IPS-15b (cell line): ENCODE data around the gene CGB8.
A peak's percentile ranks its signal among the peaks of the same experiment; 100 is the strongest.
"Not testable (repeated sequence)": the region's sequence is repeated elsewhere in the genome, so short reads cannot be mapped to it uniquely, and the experiment has no call there.

Experiments used
- H3K27me3 ChIP-seq: one replicate; pipeline ENCODE4 v1.6.1; 2013; ENCODE audit warnings: low read length; ENCODE audit not compliant: control insufficient read depth, insufficient read depth
- H3K36me3 ChIP-seq: one replicate; pipeline ENCODE4 v1.6.1; 2013; ENCODE audit warnings: low read length; ENCODE audit not compliant: control insufficient read depth, insufficient read depth
- H3K4me1 ChIP-seq: one replicate; pipeline ENCODE4 v1.6.1; 2013; ENCODE audit warnings: mild to moderate bottlenecking, low read length; ENCODE audit not compliant: control insufficient read depth, insufficient read depth
- H3K4me3 ChIP-seq: one replicate; pipeline ENCODE4 v1.5.1; 2013; ENCODE audit warnings: low read depth, low read length
- H3K9ac ChIP-seq: one replicate; pipeline ENCODE4 v1.6.1; 2013; ENCODE audit warnings: low read depth, mild to moderate bottlenecking, low read length
- H3K9me3 ChIP-seq: one replicate; pipeline ENCODE4 v1.6.1; 2013; ENCODE audit warnings: mild to moderate bottlenecking, low read length; ENCODE audit not compliant: control insufficient read depth, insufficient read depth

Gene CGB8

DNA sequence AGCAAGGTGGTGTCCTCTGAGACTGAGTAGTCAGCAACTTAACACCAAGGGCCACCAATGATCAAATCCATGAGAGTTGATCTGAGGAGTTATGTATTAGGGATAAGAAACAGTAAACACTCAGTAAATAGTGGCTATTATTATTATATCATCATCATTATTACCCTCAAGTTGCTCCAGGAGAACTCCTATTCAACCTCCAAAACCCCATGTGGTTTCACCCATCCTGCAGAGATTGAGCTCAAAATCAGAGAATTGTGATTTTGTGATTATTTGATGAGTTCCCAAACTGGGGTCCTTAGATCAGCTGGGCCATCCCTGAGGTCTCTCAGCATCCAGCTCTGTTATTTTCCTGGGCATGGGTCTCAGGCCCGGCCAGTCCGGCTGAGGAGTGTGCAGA lies 12.1 kb upstream of the CGB8 start:
- Histone ChIP-seq H3K4me3 (no peak overlapping the region), H3K36me3 (no peaks in the 10 kb centered on the region), H3K9ac (no peak overlapping the region), H3K9me3 (no peaks in the 10 kb centered on the region), H3K27me3 (peaks cover 44% of the 10 kb centered on the region), H3K4me1 (peaks cover 6% of the 10 kb centered on the region)

- Histone ChIP-seq H3K27me3 (peaks cover 46% of the 10 kb centered on the region), H3K4me1 (peaks cover 2% of the 10 kb centered on the region), H3K9me3 (no peaks in the 10 kb centered on the region), H3K4me3 (no peak overlapping the region), H3K9ac (no peak overlapping the region), H3K36me3 (no peaks in the 10 kb centered on the region)
Observed at GRCh38 chr19:49059053-49059452, 10.1 kb upstream of the CGB8 start.

- Histone ChIP-seq H3K27me3 (peaks cover 46% of the 10 kb centered on the region), H3K36me3 (no peaks in the 10 kb centered on the region), H3K4me1 (no peaks in the 10 kb centered on the region), H3K9me3 (no peaks in the 10 kb centered on the region), H3K9ac (no peak overlapping the region), H3K4me3 (no peak overlapping the region)
Observed at GRCh38 chr19:49058562-49058961, 9.7 kb upstream of the CGB8 start.

DNA sequence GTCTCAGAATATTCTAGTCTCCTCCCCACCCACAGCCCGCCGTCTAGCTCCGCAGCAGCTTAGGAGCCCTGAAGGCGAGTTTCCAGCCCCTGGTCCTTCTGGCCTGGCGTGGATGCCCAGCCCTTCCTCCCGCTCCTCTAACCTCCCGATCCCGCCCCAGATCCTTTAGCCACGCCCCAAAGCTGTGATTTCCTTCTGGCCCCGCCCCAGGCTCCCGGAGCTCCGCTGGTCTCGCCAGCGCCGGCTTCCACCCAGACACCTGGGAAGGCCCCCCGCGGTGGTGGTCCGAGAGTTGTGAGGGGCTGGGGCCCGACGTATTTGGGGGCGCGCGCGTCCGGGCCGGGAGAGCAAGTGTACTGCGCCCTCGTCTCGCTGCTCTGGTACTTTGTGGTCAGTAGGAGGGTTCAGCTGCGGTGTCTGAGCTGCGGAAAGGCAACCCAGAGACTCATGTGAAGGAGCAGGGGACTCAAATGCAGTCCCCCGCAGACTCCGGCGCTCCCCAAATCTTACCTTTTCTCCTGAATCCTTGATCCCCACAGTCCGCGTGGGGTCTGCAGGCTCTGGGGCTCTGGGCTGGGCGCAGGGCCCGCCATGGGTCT lies 8.8 kb upstream of the CGB8 start, which contains the start of gene CGB7:
TSS of gene CGB7 (minus strand) at position 114 of the 599 bp plus-strand sequence. CDS start 2,374 bp downstream, outside the sequence.
- H3K27me3 ChIP-seq = peaks cover 46% of the 10 kb centered on the region
- peak within 1 kb of the TSS; percentile 12 for H3K9ac ChIP-seq
- no peaks in the 10 kb centered on the region for H3K9me3 ChIP-seq
- no peaks in the 10 kb centered on the region for H3K36me3 ChIP-seq
- no peaks in the 10 kb centered on the region for H3K4me1 ChIP-seq
- peak within 1 kb of the TSS; percentile 60 for H3K4me3 ChIP-seq

DNA sequence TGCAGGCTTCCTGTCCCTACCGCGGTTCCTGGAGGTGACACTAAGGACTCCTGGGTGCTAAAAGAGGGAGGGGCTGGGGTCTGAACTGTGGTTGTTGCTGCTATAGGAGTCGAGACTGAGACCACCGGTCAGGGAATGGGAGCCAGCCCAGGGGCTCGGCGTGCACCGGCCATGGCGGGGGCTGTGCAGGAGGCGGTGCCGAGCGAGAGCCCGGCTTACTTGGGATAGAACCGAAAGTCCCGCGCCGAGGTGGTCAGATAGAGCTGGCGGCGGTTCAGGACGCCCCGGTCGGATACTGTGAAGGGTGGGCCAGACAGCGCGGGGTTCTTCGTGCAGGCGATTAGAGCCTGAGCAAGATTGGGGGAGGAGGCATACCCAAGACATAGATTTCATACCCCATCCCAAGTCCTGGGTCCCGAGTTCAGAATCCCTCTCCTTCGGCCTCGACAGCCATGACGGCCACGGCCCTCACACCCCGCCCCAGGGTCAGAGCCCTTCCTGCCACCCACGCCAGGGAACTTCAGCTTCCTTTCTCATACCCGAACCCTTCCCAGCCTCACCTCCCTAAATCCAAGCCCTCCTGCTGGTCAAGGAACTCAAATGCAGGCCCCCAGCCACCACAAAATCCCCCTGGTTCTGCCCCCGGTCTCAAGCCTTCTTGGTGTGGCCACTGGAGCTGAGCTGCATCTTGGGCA lies 8.1 kb upstream of the CGB8 start:
- not testable (repeated sequence) for H3K4me1 ChIP-seq, H3K36me3 ChIP-seq, H3K9me3 ChIP-seq
- H3K9ac ChIP-seq = peak overlapping the region; percentile 12
- H3K4me3 ChIP-seq = peak overlapping the region; percentile 60
- peaks cover 46% of the 10 kb centered on the region for H3K27me3 ChIP-seq

GRCh38 chr19:49056101-49056901 lies 7.4 kb upstream of the CGB8 start:
- Histone ChIP-seq H3K4me1 (no peaks in the 10 kb centered on the region), H3K9ac (peak overlapping the region; percentile 12), H3K4me3 (peak overlapping the region; percentile 60), H3K9me3 (no peaks in the 10 kb centered on the region), H3K36me3 (no peaks in the 10 kb centered on the region), H3K27me3 (peaks cover 46% of the 10 kb centered on the region)

DNA sequence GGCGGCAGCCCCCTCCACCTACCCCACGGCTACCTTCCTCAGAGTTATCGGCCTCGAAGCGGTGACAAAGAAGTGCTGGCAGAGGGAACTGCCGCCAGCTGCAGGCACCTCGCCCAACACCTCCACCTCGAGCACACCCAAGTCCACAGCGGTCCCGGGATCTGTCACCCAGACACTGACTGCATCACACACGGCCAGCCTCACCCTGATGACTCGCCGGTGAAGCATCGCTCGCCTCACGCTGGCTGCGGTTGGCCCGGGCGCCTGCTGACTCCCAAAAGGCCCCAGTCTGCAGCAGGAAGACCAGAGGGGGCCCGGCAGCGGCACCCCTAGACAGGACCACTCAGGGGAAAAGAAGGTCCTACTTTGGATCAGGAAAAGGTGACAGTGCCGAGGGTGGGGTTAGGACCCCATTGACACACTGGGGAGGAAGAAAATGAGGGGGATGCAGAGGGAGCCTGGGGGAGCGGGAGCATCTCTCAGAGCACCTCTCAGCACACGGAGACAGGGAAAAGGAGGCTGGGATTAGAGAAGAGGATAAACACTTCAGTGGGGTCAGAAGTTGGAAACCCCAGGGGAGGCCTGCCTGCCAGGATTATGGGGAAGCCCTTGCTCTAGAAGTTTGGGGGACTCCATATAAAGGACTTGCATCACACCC lies 1.6 kb upstream of the CGB8 start:
- H3K9ac ChIP-seq, H3K4me3 ChIP-seq, H3K27me3 ChIP-seq: not testable (repeated sequence)

DNA sequence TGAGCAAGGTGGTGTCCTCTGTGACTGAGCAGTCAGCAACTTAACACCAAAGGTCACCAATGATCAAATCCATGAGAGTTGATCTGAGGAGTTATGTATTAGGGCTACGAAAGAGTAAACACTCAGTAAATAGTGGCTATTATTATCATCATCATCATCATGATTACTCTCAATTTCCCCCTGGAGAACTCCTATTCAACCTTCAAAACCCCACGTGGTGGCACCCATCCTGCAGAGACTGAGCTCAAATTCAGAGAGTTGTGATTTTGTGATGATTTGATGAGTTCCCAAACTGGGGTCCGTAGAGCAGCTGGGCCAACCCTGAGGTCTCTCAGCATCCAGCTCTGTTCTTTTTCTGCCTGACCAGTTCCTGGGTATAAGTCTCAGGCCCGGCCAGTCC lies 923 bp upstream of the CGB8 start:
- H3K9ac ChIP-seq, H3K36me3 ChIP-seq: not testable (repeated sequence)

More for the DNA sequence above, 1.6 kb upstream of the CGB8 start:
- H3K36me3 ChIP-seq, H3K9me3 ChIP-seq, H3K4me1 ChIP-seq: not testable (repeated sequence)

DNA sequence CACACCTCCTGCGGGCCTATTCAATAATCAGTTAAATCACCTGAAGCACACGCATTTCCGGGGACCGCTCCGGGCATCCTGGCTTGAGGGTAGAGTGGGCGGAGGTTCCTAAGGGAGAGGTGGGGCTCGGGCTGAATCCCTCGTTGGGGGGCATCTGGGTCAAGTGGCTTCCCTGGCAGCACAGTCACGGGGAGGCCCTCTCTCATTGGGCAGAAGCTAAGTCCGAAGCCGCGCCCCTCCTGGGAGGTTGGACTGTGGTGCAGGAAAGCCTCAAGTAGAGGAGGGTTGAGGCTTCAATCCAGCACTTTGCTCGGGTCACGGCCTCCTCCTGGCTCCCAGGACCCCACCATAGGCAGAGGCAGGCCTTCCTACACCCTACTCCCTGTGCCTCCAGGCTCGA lies 5.4 kb downstream of the CGB8 start, which contains the start of gene CGB5:
TSS of gene CGB5 (plus strand) at position 301 of the 400 bp plus-strand sequence. CDS start 362 bp downstream, outside the sequence.
- not testable (repeated sequence) for H3K4me3 ChIP-seq, H3K27me3 ChIP-seq, H3K4me1 ChIP-seq, H3K9ac ChIP-seq, H3K36me3 ChIP-seq, H3K9me3 ChIP-seq

More for the DNA sequence above, 923 bp upstream of the CGB8 start:
- H3K27me3 ChIP-seq, H3K9me3 ChIP-seq, H3K4me1 ChIP-seq, H3K4me3 ChIP-seq: not testable (repeated sequence)

DNA sequence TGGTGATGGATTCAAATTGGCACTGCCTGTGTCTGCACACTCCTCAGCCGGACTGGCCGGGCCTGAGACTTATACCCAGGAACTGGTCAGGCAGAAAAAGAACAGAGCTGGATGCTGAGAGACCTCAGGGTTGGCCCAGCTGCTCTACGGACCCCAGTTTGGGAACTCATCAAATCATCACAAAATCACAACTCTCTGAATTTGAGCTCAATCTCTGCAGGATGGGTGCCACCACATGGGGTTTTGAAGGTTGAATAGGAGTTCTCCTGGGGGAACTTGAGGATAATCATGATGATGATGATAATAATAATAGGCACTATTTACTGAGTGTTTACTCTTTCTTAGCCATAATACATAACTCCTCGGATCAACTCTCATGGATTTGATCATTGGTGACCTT lies 6.2 kb downstream of the CGB8 start:
- H3K27me3 ChIP-seq, H3K36me3 ChIP-seq, H3K4me1 ChIP-seq, H3K9ac ChIP-seq, H3K9me3 ChIP-seq, H3K4me3 ChIP-seq: not testable (repeated sequence)

- Histone ChIP-seq H3K4me1 (no peaks in the 10 kb centered on the region), H3K9ac (no peak overlapping the region), H3K9me3 (no peaks in the 10 kb centered on the region), H3K36me3 (no peaks in the 10 kb centered on the region), H3K4me3 (no peak overlapping the region), H3K27me3 (no peaks in the 10 kb centered on the region)
Observed at GRCh38 chr19:49042177-49042576, 6.7 kb downstream of the CGB8 start.
